Ishikawa (cell line): ENCODE data around the gene EXOC4.

ENCODE experiments used
- RAD21 ChIP-seq: IDR thresholded peaks from 2 replicates; pipeline ENCODE4 v1.6.1; 2012; ENCODE audit warnings: low read depth
- ZBTB7A ChIP-seq: IDR thresholded peaks from 2 replicates; pipeline ENCODE4 v1.6.1; 2012; ENCODE audit warnings: low read depth

DNA sequence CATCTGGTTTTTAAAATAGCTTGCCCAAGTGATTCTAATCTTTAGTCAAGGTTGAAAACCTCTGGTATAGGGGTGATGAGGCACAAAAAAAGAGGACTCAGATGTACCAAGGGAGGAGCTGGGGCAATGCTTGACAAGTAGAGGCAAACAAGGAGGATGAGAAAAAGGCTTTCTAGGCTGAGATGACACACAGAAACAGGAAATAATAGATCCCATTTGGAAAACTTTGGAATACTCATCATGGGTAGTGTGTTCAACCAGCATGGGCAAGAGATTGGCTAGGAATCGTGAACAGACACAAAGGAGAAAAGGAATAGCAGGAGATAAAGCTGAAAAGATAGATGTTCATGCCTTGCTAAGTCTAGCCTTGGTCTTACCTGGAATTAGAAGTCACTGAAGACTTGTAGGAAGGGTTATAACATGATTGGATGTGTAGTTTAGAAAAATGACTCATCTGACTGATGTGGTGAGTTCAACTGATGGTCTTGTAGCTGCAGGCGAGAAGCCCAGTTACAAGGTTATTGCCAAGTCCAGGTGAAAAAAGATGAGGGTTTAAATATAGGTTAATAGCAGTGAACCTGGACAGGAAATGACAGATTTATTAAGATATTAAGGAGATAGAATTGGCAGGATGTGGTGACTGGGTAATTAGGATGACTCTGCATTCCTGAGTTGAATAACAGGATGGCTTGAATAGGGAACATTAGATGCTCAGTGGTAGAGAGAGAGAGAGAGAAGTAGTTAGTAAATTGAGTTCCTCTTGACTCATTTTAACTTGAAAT is 660.2 kb downstream of the EXOC4 start:
- TF ChIP-seq RAD21 (no peak), ZBTB7A (no peak)
